LNCAP (cell line): ENCODE measurements around the gene SEMA5B.

Experiments
- CTCF ChIP-seq: fragments of 450-650 bp; IDR thresholded peaks from 2 replicates; pipeline ENCODE4 v1.5.1; 2017; ENCODE audit warnings: mild to moderate bottlenecking

The SEMA5B gene

GRCh38 chr3:122902326-122902725 is 125.2 kb downstream of the SEMA5B start:
- no peak for TF ChIP-seq CTCF

GRCh38 chr3:122898298-122898697 is 129.3 kb downstream of the SEMA5B start:
- TF ChIP-seq CTCF, result no peak

GRCh38 chr3:122893754-122894668 is 133.6 kb downstream of the SEMA5B start:
- TF ChIP-seq CTCF, result no peak

GRCh38 chr3:122893282-122893681 is 134.3 kb downstream of the SEMA5B start:
- no peak for TF ChIP-seq CTCF

GRCh38 chr3:122892118-122892960 is 135.2 kb downstream of the SEMA5B start:
- TF ChIP-seq CTCF, result no peak

GRCh38 chr3:122890720-122891220 is 136.8 kb downstream of the SEMA5B start:
- TF ChIP-seq CTCF, result no peak

GRCh38 chr3:122890077-122890719 is 137.4 kb downstream of the SEMA5B start:
- TF ChIP-seq CTCF, result no peak
